Measurements from ENCODE around the gene PAGE3. TPM values are rescaled to one million over a fixed set of nuclear protein-coding genes. Genes with fewer than 3 reads are reported as not detected.

The PAGE3 gene, protein sequence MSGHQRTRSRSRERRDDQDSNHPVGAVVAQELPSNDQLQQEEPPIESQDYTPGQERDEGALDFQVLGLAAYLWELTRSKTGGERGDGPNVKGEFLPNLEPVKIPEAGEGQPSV
- total RNA-seq (2016; rRNA removed; fragmentation: Illumina TruSeq; extraction: Trizol) (not detected in 2 replicates), polyA plus RNA-seq (2011; rRNA removed) (not detected in 2 replicates), polyA minus RNA-seq (2011; rRNA and poly(A)+ RNA removed; ENCODE audit: low replicate concordance) (not detected in 2 replicates), Bru-seq, nascent RNA (not detected), BruChase-seq, experiment 1, labeled RNA remaining after a 6-hour chase (not detected), BruChase-seq, experiment 2, labeled RNA remaining after a 2-hour chase (not detected)
- total RNA-seq (2016; cell fraction: cytosol; rRNA removed; fragmentation: Illumina TruSeq; extraction: Trizol; ENCODE audit: low read depth) = not detected in 2 replicates
- not detected in 2 replicates for total RNA-seq (2016; cell fraction: insoluble cytoplasmic fraction; rRNA removed; fragmentation: Illumina TruSeq; extraction: Trizol)
- total RNA-seq (2016; cell fraction: membrane; rRNA removed; fragmentation: Illumina TruSeq; extraction: Trizol) = not detected in 2 replicates
- not detected in 2 replicates for total RNA-seq (2016; cell fraction: nucleus; rRNA removed; fragmentation: Illumina TruSeq; extraction: Trizol)
- not detected in 2 replicates for polyA plus RNA-seq (2011; cell fraction: cytosol; rRNA removed)
- polyA plus RNA-seq (2011; cell fraction: nucleus; rRNA removed) = not detected in 2 replicates
- not detected in 2 replicates for polyA plus RNA-seq (2012)
- polyA plus RNA-seq (2016; cell fraction: cytosol; fragmentation: Illumina TruSeq; extraction: Trizol; ENCODE audit: low read depth) = not detected in 2 replicates
- not detected in 2 replicates for polyA plus RNA-seq (2016; cell fraction: insoluble cytoplasmic fraction; fragmentation: Illumina TruSeq; extraction: Trizol; ENCODE audit: low read depth)
- polyA plus RNA-seq (2016; cell fraction: membrane; fragmentation: Illumina TruSeq; extraction: Trizol; ENCODE audit: low read depth) = not detected in 2 replicates
- polyA plus RNA-seq (2016; cell fraction: nucleus; fragmentation: Illumina TruSeq; extraction: Trizol; ENCODE audit: insufficient read depth, low read depth) = not detected in 2 replicates
- not detected in 2 replicates for polyA minus RNA-seq (2011; cell fraction: cytosol; rRNA and poly(A)+ RNA removed)
- polyA minus RNA-seq (2011; cell fraction: nucleus; rRNA and poly(A)+ RNA removed) = not detected in 2 replicates
- long read RNA-seq, experiment 1 = 0 reads
- long read RNA-seq, experiment 2 = 0 reads

DNA sequence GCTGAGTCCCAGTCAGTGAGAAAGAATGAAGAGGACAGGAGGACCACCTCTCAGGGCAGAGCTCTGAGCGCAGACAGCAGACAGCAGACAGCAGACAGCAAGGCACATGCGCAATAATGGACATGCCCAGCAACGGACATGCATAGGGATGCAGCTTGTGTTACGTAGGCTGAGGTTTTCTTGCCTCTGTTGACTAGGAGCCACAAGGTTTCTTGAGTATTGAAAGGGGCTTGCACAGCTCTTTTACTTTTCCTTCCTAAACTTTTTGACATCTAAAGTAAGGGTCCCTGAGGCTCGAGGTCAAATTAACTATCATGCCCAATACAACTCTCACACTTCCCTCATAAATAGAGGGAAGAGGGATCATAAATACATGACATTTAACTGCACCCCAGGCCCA, at the start of gene PAGE3:
Gene PAGE3, minus strand, starts transcription at position 101 of the 400 bp plus-strand sequence. CDS start 1,013 bp downstream, outside the sequence.
- DNase-seq (ENCODE audit: low spot score) (no peak), ATAC-seq (no peak), FAIRE-seq (no peak)
- H3K4me2 ChIP-seq (ENCODE audit: low read depth, low read length) = no peak within 1 kb of the TSS
- H3K36me3 ChIP-seq (replicated peaks in 1 of 2; ENCODE audit: control insufficient read depth in 1 of 2, insufficient read depth in 2 of 2, low read length in 2 of 2) = no peaks in the 10 kb centered on the region
- no peak within 1 kb of the TSS for H3K9ac ChIP-seq (ENCODE audit: insufficient read depth, low read depth, low read length)
- H3K27ac ChIP-seq (ENCODE audit: extremely low read length, insufficient read depth, low read length) = no peak within 1 kb of the TSS
- no peaks in the 10 kb centered on the region for H4K20me1 ChIP-seq (ENCODE audit: insufficient read depth, low read length)
- no peaks in the 10 kb centered on the region for H3K4me1 ChIP-seq (ENCODE audit: insufficient read depth, low read length)
- in situ Hi-C loops (cut with HindIII; ENCODE audit: extremely low pct_ligation_motif_present, low pct_unique_long_range_greater_than_20kb) = no loop called here
- no peaks in the 10 kb centered on the region for H3K9me3 ChIP-seq (ENCODE audit: low read length)
- no peak within 1 kb of the TSS for H2AFZ ChIP-seq (ENCODE audit: low read length)
- no peak within 1 kb of the TSS for H3K4me3 ChIP-seq (replicated peaks in 1 of 3; ENCODE audit: insufficient read depth in 1 of 3, low read depth in 2 of 3, low read length in 3 of 3)
- no TSS peak for BruUV-seq (replicated peaks)
- TF ChIP-seq ZNF136 (CRISPR knock-in tag; IDR thresholded peaks at IDR 0.05; ENCODE audit: low read depth) (no peak), ZNF383 (CRISPR knock-in tag; IDR thresholded peaks at IDR 0.05; ENCODE audit: borderline replicate concordance) (no peak), ZNF792 (CRISPR knock-in tag; IDR thresholded peaks at IDR 0.05) (no peak), ESRRA (CRISPR knock-in tag; IDR thresholded peaks at IDR 0.05; ENCODE audit: low read depth) (no peak), ZMAT3 (CRISPR knock-in tag; conservative IDR thresholded peaks at IDR 0.05) (no peak), ZNF816 (CRISPR knock-in tag; IDR thresholded peaks at IDR 0.05; ENCODE audit: borderline replicate concordance) (no peak), ZNF878 (CRISPR knock-in tag; IDR thresholded peaks at IDR 0.05) (no peak)
- TF ChIP-seq, protein P1, sequence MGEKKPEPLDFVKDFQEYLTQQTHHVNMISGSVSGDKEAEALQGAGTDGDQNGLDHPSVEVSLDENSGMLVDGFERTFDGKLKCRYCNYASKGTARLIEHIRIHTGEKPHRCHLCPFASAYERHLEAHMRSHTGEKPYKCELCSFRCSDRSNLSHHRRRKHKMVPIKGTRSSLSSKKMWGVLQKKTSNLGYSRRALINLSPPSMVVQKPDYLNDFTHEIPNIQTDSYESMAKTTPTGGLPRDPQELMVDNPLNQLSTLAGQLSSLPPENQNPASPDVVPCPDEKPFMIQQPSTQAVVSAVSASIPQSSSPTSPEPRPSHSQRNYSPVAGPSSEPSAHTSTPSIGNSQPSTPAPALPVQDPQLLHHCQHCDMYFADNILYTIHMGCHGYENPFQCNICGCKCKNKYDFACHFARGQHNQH (CRISPR knock-in tag; IDR thresholded peaks at IDR 0.05) = no peak
- TF ChIP-seq, protein P2, sequence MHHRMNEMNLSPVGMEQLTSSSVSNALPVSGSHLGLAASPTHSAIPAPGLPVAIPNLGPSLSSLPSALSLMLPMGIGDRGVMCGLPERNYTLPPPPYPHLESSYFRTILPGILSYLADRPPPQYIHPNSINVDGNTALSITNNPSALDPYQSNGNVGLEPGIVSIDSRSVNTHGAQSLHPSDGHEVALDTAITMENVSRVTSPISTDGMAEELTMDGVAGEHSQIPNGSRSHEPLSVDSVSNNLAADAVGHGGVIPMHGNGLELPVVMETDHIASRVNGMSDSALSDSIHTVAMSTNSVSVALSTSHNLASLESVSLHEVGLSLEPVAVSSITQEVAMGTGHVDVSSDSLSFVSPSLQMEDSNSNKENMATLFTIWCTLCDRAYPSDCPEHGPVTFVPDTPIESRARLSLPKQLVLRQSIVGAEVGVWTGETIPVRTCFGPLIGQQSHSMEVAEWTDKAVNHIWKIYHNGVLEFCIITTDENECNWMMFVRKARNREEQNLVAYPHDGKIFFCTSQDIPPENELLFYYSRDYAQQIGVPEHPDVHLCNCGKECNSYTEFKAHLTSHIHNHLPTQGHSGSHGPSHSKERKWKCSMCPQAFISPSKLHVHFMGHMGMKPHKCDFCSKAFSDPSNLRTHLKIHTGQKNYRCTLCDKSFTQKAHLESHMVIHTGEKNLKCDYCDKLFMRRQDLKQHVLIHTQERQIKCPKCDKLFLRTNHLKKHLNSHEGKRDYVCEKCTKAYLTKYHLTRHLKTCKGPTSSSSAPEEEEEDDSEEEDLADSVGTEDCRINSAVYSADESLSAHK (CRISPR knock-in tag; IDR thresholded peaks at IDR 0.05; ENCODE audit: borderline replicate concordance) = no peak
- TF ChIP-seq, protein P3, sequence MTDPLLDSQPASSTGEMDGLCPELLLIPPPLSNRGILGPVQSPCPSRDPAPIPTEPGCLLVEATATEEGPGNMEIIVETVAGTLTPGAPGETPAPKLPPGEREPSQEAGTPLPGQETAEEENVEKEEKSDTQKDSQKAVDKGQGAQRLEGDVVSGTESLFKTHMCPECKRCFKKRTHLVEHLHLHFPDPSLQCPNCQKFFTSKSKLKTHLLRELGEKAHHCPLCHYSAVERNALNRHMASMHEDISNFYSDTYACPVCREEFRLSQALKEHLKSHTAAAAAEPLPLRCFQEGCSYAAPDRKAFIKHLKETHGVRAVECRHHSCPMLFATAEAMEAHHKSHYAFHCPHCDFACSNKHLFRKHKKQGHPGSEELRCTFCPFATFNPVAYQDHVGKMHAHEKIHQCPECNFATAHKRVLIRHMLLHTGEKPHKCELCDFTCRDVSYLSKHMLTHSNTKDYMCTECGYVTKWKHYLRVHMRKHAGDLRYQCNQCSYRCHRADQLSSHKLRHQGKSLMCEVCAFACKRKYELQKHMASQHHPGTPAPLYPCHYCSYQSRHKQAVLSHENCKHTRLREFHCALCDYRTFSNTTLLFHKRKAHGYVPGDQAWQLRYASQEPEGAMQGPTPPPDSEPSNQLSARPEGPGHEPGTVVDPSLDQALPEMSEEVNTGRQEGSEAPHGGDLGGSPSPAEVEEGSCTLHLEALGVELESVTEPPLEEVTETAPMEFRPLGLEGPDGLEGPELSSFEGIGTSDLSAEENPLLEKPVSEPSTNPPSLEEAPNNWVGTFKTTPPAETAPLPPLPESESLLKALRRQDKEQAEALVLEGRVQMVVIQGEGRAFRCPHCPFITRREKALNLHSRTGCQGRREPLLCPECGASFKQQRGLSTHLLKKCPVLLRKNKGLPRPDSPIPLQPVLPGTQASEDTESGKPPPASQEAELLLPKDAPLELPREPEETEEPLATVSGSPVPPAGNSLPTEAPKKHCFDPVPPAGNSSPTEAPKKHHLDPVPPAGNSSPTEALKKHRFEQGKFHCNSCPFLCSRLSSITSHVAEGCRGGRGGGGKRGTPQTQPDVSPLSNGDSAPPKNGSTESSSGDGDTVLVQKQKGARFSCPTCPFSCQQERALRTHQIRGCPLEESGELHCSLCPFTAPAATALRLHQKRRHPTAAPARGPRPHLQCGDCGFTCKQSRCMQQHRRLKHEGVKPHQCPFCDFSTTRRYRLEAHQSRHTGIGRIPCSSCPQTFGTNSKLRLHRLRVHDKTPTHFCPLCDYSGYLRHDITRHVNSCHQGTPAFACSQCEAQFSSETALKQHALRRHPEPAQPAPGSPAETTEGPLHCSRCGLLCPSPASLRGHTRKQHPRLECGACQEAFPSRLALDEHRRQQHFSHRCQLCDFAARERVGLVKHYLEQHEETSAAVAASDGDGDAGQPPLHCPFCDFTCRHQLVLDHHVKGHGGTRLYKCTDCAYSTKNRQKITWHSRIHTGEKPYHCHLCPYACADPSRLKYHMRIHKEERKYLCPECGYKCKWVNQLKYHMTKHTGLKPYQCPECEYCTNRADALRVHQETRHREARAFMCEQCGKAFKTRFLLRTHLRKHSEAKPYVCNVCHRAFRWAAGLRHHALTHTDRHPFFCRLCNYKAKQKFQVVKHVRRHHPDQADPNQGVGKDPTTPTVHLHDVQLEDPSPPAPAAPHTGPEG (CRISPR knock-in tag; IDR thresholded peaks at IDR 0.05) = no peak
- H3K27me3 ChIP-seq (ENCODE audit: control insufficient read depth in 1 of 2, insufficient read depth in 2 of 2, low read length in 2 of 2) = no peaks in the 10 kb centered on the region
- ChIA-PET POLR2A (no interaction called here), CTCF (ENCODE audit: low intra/inter-chr PET ratio, low total read pairs) (no interaction called here)
- 0% methylated on average over 1 of the region's 5 CpGs for WGBS (ENCODE audit: low lambda C conversion rate)
- intact Hi-C loops (cut with micrococcal nuclease; ENCODE audit: unreplicated experiment) = no loop called here
- no peaks in the 10 kb centered on the region for H3K79me2 ChIP-seq (ENCODE audit: insufficient read depth, low read length)
